ENCODE measurements around the gene PNLIPRP2. TPM values are rescaled to one million over a fixed set of nuclear protein-coding genes. Genes with fewer than 3 reads are reported as not detected.

The PNLIPRP2 gene
- total RNA-seq, 4 donors from 2014 or later = not detected

GRCh38 chr10:116629340-116629739, 8.6 kb downstream of the PNLIPRP2 start:
- TF ChIP-seq CTCF (IDR thresholded peaks at IDR 0.05; ENCODE audit: low read depth) = no peak

- no peak for TF ChIP-seq CTCF (IDR thresholded peaks at IDR 0.05; ENCODE audit: low read depth)
These were observed 9.3 kb downstream of the PNLIPRP2 start for GRCh38 chr10:116630020-116630419.

- no peak for TF ChIP-seq CTCF (IDR thresholded peaks at IDR 0.05; ENCODE audit: low read depth)
These were observed 11.1 kb downstream of the PNLIPRP2 start for GRCh38 chr10:116631871-116632295.

- no peak for TF ChIP-seq CTCF (IDR thresholded peaks at IDR 0.05; ENCODE audit: low read depth)
These were observed 12.0 kb downstream of the PNLIPRP2 start for GRCh38 chr10:116632596-116633215.

GRCh38 chr10:116633216-116633600, 12.5 kb downstream of the PNLIPRP2 start:
- TF ChIP-seq CTCF (IDR thresholded peaks at IDR 0.05; ENCODE audit: low read depth) = no peak

GRCh38 chr10:116634126-116634975, 13.6 kb downstream of the PNLIPRP2 start:
- TF ChIP-seq CTCF (IDR thresholded peaks at IDR 0.05; ENCODE audit: low read depth) = no peak

GRCh38 chr10:116636385-116636784, 15.6 kb downstream of the PNLIPRP2 start:
- no peak for TF ChIP-seq CTCF (IDR thresholded peaks at IDR 0.05; ENCODE audit: low read depth)
